ENCODE data around the gene TM2D1.

The TM2D1 gene

GRCh38 chr1:61670016-61670415 lies 54.9 kb downstream of the TM2D1 start:
- no peak overlapping the region for H3K4me3 ChIP-seq (replicated peaks; ENCODE audit: insufficient read depth, low read length)
- H3K27me3 ChIP-seq (ENCODE audit: insufficient read depth, poor library complexity, severe bottlenecking) = no peaks in the 10 kb centered on the region
- peak; percentile 21 to 68 for DNase-seq (ENCODE audit: low read depth in 1 of 2, low spot score in 1 of 2)
- no peak overlapping the region for H3K27ac ChIP-seq (replicated peaks)
- TF ChIP-seq SPI1 (IDR thresholded peaks at IDR 0.05; ENCODE audit: borderline replicate concordance, low read depth) (peak; percentile 87), POLR2AphosphoS5 (IDR thresholded peaks at IDR 0.05; ENCODE audit: low read depth) (0 out of 2 replicates have a peak, but pooled peaks have one; percentile 36), REST (IDR thresholded peaks at IDR 0.05; ENCODE audit: insufficient replicate concordance, low read depth) (no peak)

GRCh38 chr1:61659061-61659460 lies 65.9 kb downstream of the TM2D1 start:
- DNase-seq (ENCODE audit: low read depth in 1 of 2, low spot score in 1 of 2) = no peak
- H3K27ac ChIP-seq (replicated peaks) = no peak overlapping the region
- TF ChIP-seq GABPA (IDR thresholded peaks at IDR 0.05; ENCODE audit: low read depth) (no peak), POLR2AphosphoS5 (IDR thresholded peaks at IDR 0.05; ENCODE audit: low read depth) (no peak), CTCF (IDR thresholded peaks at IDR 0.05; ENCODE audit: insufficient read depth, low read length) (no peak), REST (IDR thresholded peaks at IDR 0.05; ENCODE audit: insufficient replicate concordance, low read depth) (no peak), SPI1 (IDR thresholded peaks at IDR 0.05; ENCODE audit: borderline replicate concordance, low read depth) (no peak)
- H3K4me3 ChIP-seq (replicated peaks; ENCODE audit: insufficient read depth, low read length) = no peak overlapping the region
- H3K27me3 ChIP-seq (ENCODE audit: insufficient read depth, poor library complexity, severe bottlenecking) = no peaks in the 10 kb centered on the region

- no peak overlapping the region for H3K27ac ChIP-seq (replicated peaks)
- no peak for TF ChIP-seq POLR2AphosphoS5 (IDR thresholded peaks at IDR 0.05; ENCODE audit: low read depth)
- no peak for TF ChIP-seq REST (IDR thresholded peaks at IDR 0.05; ENCODE audit: insufficient replicate concordance, low read depth)
- DNase-seq (ENCODE audit: low read depth in 1 of 2, low spot score in 1 of 2) = no peak
- H3K27me3 ChIP-seq (ENCODE audit: insufficient read depth, poor library complexity, severe bottlenecking) = no peaks in the 10 kb centered on the region
- no peak overlapping the region for H3K4me3 ChIP-seq (replicated peaks; ENCODE audit: insufficient read depth, low read length)
Observed at GRCh38 chr1:61655453-61655852, 69.5 kb downstream of the TM2D1 start.

GRCh38 chr1:61654067-61654466 lies 70.9 kb downstream of the TM2D1 start:
- no peaks in the 10 kb centered on the region for H3K27me3 ChIP-seq (ENCODE audit: insufficient read depth, poor library complexity, severe bottlenecking)
- no peak overlapping the region for H3K27ac ChIP-seq (replicated peaks)
- no peak overlapping the region for H3K4me3 ChIP-seq (replicated peaks; ENCODE audit: insufficient read depth, low read length)
- TF ChIP-seq CTCF (IDR thresholded peaks at IDR 0.05; ENCODE audit: insufficient read depth, low read length) = no peak
- TF ChIP-seq POLR2AphosphoS5 (IDR thresholded peaks at IDR 0.05; ENCODE audit: low read depth) = no peak
- TF ChIP-seq SPI1 (IDR thresholded peaks at IDR 0.05; ENCODE audit: borderline replicate concordance, low read depth) = no peak
- TF ChIP-seq REST (IDR thresholded peaks at IDR 0.05; ENCODE audit: insufficient replicate concordance, low read depth) = no peak
- no peak for TF ChIP-seq GABPA (IDR thresholded peaks at IDR 0.05; ENCODE audit: low read depth)
- no peak for DNase-seq (ENCODE audit: low read depth in 1 of 2, low spot score in 1 of 2)

Data from HL-60 (cell line).